ENCODE measurements around the gene SCO2. TPM values are rescaled to one million over a fixed set of nuclear protein-coding genes. Genes with fewer than 3 reads are reported as not detected.

The SCO2 gene
- total and polyA plus RNA-seq, 10 of the 15 experiments (the other 5 are each of a cell fraction or from before 2014, with no cell fraction given) = 0.18 to 16.0 (median 2.4) TPM; not detected in 1

DNA sequence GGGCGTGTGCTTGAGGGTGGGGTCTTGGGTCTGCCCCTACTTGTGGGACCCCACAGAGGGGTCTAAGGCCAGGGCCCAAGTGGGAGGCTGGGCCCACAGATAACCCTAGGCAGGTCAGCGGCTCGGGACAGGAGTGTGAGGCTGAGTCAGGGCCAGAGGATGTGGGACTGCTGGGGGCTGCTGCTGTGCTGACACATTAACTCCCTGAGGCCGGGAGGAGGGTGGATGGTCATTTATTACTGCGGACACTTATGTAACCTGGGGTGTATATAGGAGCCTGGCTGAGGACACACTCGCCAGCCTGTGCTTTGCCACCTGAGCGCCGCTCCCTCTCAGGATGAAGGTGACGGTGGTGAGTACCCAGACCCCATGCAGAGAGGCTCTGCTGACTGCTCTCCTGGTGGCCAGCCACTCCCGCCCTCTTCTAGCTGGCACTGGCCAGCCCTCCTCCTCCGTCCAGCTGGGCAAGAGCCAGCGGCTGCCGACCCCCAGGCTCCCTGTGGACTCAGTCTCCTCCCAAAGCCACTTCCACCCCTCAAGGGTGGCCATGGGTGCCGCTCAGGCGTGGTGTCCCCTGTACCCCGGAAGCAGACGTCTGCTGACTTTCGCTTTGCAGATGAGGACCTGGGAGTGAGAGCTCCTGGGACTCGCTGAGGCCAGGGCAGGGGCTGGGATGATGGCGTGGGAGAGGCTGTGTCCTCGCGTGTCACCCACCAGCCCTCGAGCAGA, 38.7 kb downstream of the SCO2 start, which contains the start of gene MIOX:
TSS of gene MIOX (plus strand) at position 299 of the 729 bp plus-strand sequence. CDS start at position 338, 39 bp downstream.
- 49% methylated on average over 22 of the region's 23 CpGs for whole genome bisulfite sequencing (ENCODE audit: insufficient coverage, insufficient replicate concordance, low lambda C conversion rate, missing lambda C conversion rate)
- in situ Hi-C loops (cut with MboI) = no loop called here
- POLR2A ChIA-PET = interaction anchor here (0.6 to 1.3 kb wide), 2 partner anchors 13 to 18 kb away, joined by 3 to 4 read pairs; no protein-coding TSS in a partner anchor
- peaks cover 5% of the 10 kb centered on the region for H3K4me1 ChIP-seq (ENCODE audit: control insufficient read depth, insufficient read depth, low read length)
- CTCF ChIA-PET = interaction anchor here (0.5 to 4.1 kb wide), 3 partner anchors 11 to 507 kb away, joined by 3 to 29 read pairs (median 7); no protein-coding TSS in a partner anchor
- H3K4me2 ChIP-seq (ENCODE audit: control insufficient read depth, insufficient read depth) = no peak within 1 kb of the TSS
- intact Hi-C loops (cut with micrococcal nuclease; ENCODE audit: unreplicated experiment) = no loop called here
- DNase-seq (ENCODE audit: low read depth, low spot score) = no peak
- TF ChIP-seq, protein P1, sequence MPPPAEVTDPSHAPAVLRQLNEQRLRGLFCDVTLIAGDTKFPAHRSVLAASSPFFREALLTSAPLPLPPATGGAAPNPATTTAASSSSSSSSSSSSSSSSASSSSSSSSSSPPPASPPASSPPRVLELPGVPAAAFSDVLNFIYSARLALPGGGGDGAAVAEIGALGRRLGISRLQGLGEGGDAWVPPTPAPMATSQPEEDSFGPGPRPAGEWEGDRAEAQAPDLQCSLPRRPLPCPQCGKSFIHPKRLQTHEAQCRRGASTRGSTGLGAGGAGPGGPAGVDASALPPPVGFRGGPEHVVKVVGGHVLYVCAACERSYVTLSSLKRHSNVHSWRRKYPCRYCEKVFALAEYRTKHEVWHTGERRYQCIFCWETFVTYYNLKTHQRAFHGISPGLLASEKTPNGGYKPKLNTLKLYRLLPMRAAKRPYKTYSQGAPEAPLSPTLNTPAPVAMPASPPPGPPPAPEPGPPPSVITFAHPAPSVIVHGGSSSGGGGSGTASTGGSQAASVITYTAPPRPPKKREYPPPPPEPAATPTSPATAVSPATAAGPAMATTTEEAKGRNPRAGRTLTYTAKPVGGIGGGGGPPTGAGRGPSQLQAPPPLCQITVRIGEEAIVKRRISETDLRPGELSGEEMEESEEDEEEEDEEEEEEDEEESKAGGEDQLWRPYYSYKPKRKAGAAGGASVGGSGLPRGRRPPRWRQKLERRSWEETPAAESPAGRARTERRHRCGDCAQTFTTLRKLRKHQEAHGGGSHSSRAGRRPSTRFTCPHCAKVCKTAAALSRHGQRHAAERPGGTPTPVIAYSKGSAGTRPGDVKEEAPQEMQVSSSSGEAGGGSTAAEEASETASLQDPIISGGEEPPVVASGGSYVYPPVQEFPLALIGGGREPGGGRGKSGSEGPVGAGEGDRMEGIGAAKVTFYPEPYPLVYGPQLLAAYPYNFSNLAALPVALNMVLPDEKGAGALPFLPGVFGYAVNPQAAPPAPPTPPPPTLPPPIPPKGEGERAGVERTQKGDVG (CRISPR knock-in tag; IDR thresholded peaks at IDR 0.05) = no peak
- TF ChIP-seq, protein P2, sequence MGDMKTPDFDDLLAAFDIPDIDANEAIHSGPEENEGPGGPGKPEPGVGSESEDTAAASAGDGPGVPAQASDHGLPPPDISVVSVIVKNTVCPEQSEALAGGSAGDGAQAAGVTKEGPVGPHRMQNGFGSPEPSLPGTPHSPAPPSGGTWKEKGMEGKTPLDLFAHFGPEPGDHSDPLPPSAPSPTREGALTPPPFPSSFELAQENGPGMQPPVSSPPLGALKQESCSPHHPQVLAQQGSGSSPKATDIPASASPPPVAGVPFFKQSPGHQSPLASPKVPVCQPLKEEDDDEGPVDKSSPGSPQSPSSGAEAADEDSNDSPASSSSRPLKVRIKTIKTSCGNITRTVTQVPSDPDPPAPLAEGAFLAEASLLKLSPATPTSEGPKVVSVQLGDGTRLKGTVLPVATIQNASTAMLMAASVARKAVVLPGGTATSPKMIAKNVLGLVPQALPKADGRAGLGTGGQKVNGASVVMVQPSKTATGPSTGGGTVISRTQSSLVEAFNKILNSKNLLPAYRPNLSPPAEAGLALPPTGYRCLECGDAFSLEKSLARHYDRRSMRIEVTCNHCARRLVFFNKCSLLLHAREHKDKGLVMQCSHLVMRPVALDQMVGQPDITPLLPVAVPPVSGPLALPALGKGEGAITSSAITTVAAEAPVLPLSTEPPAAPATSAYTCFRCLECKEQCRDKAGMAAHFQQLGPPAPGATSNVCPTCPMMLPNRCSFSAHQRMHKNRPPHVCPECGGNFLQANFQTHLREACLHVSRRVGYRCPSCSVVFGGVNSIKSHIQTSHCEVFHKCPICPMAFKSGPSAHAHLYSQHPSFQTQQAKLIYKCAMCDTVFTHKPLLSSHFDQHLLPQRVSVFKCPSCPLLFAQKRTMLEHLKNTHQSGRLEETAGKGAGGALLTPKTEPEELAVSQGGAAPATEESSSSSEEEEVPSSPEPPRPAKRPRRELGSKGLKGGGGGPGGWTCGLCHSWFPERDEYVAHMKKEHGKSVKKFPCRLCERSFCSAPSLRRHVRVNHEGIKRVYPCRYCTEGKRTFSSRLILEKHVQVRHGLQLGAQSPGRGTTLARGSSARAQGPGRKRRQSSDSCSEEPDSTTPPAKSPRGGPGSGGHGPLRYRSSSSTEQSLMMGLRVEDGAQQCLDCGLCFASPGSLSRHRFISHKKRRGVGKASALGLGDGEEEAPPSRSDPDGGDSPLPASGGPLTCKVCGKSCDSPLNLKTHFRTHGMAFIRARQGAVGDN (IDR thresholded peaks at IDR 0.05) = peak; percentile 69; the same call in 1 of the 2 replicates
- TF ChIP-seq BMI1 (IDR thresholded peaks at IDR 0.05; ENCODE audit: borderline replicate concordance) = no peak
- TF ChIP-seq RELA (IDR thresholded peaks at IDR 0.05; ENCODE audit: borderline replicate concordance, partially characterized antibody) = no peak
- peak; percentile 75 for TF ChIP-seq NR2C1 (IDR thresholded peaks at IDR 0.05)
- H3K4me3 ChIP-seq = no peak within 1 kb of the TSS
- H4K20me1 ChIP-seq (ENCODE audit: control insufficient read depth, insufficient read depth) = no peaks in the 10 kb centered on the region
- H3K9ac ChIP-seq (ENCODE audit: control insufficient read depth, insufficient read depth, low read length) = no peak within 1 kb of the TSS
- no TSS peak for BruUV-seq (replicated peaks)
- no peaks in the 10 kb centered on the region for H3K27me3 ChIP-seq (replicated peaks in 1 of 2; ENCODE audit: control insufficient read depth in 2 of 2, insufficient read depth in 2 of 2, low read length in 1 of 2)
- ATAC-seq = peak; percentile 57
- H3K9me3 ChIP-seq (replicated peaks; ENCODE audit: control insufficient read depth, insufficient read depth, low read length) = no peaks in the 10 kb centered on the region
- no peak within 1 kb of the TSS for H3K27ac ChIP-seq (ENCODE audit: control insufficient read depth, insufficient read depth)
- FAIRE-seq = no peak
- RAD21 ChIA-PET (ENCODE audit: unreplicated experiment) = no interaction called here
- H2AFZ ChIP-seq (ENCODE audit: control insufficient read depth, low read depth, low read length) = no peak within 1 kb of the TSS; the same call in 1 of the 2 replicates
- H3K36me3 ChIP-seq (ENCODE audit: control insufficient read depth in 2 of 2, insufficient read depth in 2 of 2, low read length in 1 of 2) = no peaks in the 10 kb centered on the region
- no peaks in the 10 kb centered on the region for H3K79me2 ChIP-seq (ENCODE audit: control insufficient read depth, insufficient read depth, low read length)
- SMC1A ChIA-PET (ENCODE audit: uncharacterized antibody, unreplicated experiment) = no interaction called here

All from GM12878 (cell line).